GM23248 (cell line): ENCODE results near the gene LCP2. TPM values are rescaled to one million over a fixed set of nuclear protein-coding genes. Genes with fewer than 3 reads are reported as not detected.

Source experiments
- DNase-seq: peaks from one replicate; pipeline ENCODE4 v3.0.0-alpha.2; 2015
- H2AFZ ChIP-seq: fragments of 200-600 bp; sonication (generic); 2 replicates; pipeline ENCODE4 v1.6.1; 2016; ENCODE audit warnings: antibody characterized with exemption
- H3F3A ChIP-seq: fragments of 200-600 bp; sonication (generic); 2 replicates; pipeline ENCODE4 v1.6.1; 2016; ENCODE audit warnings: mild to moderate bottlenecking, antibody characterized with exemption, mixed run types; ENCODE audit not compliant: insufficient read depth
- H3K27ac ChIP-seq: fragments of 200-600 bp; sonication (generic); 2 replicates; pipeline ENCODE4 v1.5.1; 2016; ENCODE audit warnings: mild to moderate bottlenecking
- H3K27me3 ChIP-seq: fragments of 200-600 bp; sonication (generic); replicated peaks from 2 replicates; pipeline ENCODE4 v1.6.1; 2016; ENCODE audit warnings: mild to moderate bottlenecking; ENCODE audit not compliant: insufficient read depth
- H3K36me3 ChIP-seq: fragments of 200-600 bp; sonication (generic); 2 replicates; pipeline ENCODE4 v1.6.1; 2016; ENCODE audit warnings: low read depth, mild to moderate bottlenecking
- H3K4me1 ChIP-seq: fragments of 200-600 bp; sonication (generic); 2 replicates; pipeline ENCODE4 v1.6.1; 2016; ENCODE audit warnings: mild to moderate bottlenecking; ENCODE audit not compliant: insufficient read depth
- H3K4me2 ChIP-seq: fragments of 200-600 bp; sonication (generic); one replicate; pipeline ENCODE4 v1.6.1; 2016; ENCODE audit warnings: mild to moderate bottlenecking; ENCODE audit not compliant: unreplicated experiment
- H3K4me3 ChIP-seq: fragments of 200-600 bp; sonication (generic); 2 replicates; pipeline ENCODE4 v1.5.1; 2016; ENCODE audit warnings: mild to moderate bottlenecking
- H3K79me2 ChIP-seq: fragments of 200-600 bp; sonication (generic); 2 replicates; pipeline ENCODE4 v1.6.1; 2016; ENCODE audit warnings: mild to moderate bottlenecking; ENCODE audit not compliant: insufficient read depth
- H3K9ac ChIP-seq: fragments of 200-600 bp; sonication (generic); 2 replicates; pipeline ENCODE4 v1.6.1; 2016; ENCODE audit warnings: mild to moderate bottlenecking
- H3K9me2 ChIP-seq: fragments of 200-600 bp; sonication (generic); 2 replicates; pipeline ENCODE4 v1.6.1; 2016; ENCODE audit warnings: mixed run types, mild to moderate bottlenecking, moderate library complexity; ENCODE audit not compliant: insufficient read depth
- H3K9me3 ChIP-seq: fragments of 200-600 bp; sonication (generic); one replicate; pipeline ENCODE4 v1.6.1; 2017; ENCODE audit warnings: low read depth
- H4K20me1 ChIP-seq: fragments of 200-600 bp; sonication (generic); 2 replicates; pipeline ENCODE4 v1.6.0; 2016; ENCODE audit not compliant: insufficient read depth
- EZH2 ChIP-seq: fragments of 200-600 bp; sonication (generic); IDR thresholded peaks from 2 replicates; pipeline ENCODE4 v1.6.1; 2018; ENCODE audit warnings: antibody characterized with exemption, mild to moderate bottlenecking; ENCODE audit not compliant: insufficient read depth, poor library complexity, severe bottlenecking
- EZH2phosphoT487 ChIP-seq: fragments of 200-600 bp; sonication (generic); IDR thresholded peaks from 2 replicates; pipeline ENCODE4 v1.6.1; 2018; ENCODE audit warnings: antibody characterized with exemption, moderate library complexity, mild to moderate bottlenecking, low read depth; ENCODE audit not compliant: insufficient read depth
- WGBS, 2 experiments: methylation state at CpG; one replicate each; pipeline ENCODE4 v1.1.6; 2015 to 2017; ENCODE audit warnings: low lambda C conversion rate in 2 of 2, low coverage in 1 of 2; ENCODE audit errors: missing lambda C conversion rate in 2 of 2; 5-methylcytosine and 5-hydroxymethylcytosine counted together
- in situ Hi-C: fragments of 300-500 bp; cut with MboI; formaldehyde crosslinking; loops from 2 replicates; pipeline ENCODE4 v1.15.0; 2020
- polyA plus RNA-seq: library from polyadenylated mRNA; unstranded; fragments of >200 nt; fragmentation: Nextera tagmentation; extraction: Ambion mirVana; gene quantifications from 2 replicates; pipeline ENCODE4 v1.2.1, GENCODE V29; 2016
- total RNA-seq: library from RNA; depleted of rRNA; stranded (reverse); fragments of >200 nt; shearing (Covaris generic); gene quantifications from 2 replicates; pipeline ENCODE4 v1.2.3, GENCODE V29; 2014

Gene LCP2
- total and polyA plus RNA-seq, 2 experiments from 2014 or later, result not detected

DNA sequence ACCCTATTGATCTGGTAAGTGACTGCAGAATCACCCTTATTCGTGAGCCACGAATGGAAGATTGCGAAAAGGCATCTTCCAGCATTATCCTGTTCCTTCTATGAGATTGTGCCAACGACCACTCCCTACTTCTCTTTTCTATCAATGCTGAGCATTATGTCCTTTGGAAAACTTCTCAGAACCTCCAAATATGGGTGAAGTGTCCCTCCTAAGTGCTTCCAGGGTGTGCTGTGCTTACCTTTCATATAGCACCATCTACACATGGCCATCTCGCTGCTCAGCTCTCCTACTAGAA lies 14.7 kb upstream of the LCP2 start:
- no peaks in the 10 kb centered on the region for H3F3A ChIP-seq
- no peak overlapping the region for H2AFZ ChIP-seq
- 46 to 58% methylated on average over 5 of the region's 5 CpGs for WGBS, 2 experiments
- H3K4me2 ChIP-seq, result no peak overlapping the region
- no peaks in the 10 kb centered on the region for H3K36me3 ChIP-seq
- TF ChIP-seq EZH2phosphoT487 (no peak), EZH2 (no peak)
- H4K20me1 ChIP-seq, result no peaks in the 10 kb centered on the region
- H3K9ac ChIP-seq, result no peak overlapping the region
- in situ Hi-C loops, result no loop called here
- H3K4me1 ChIP-seq, result no peaks in the 10 kb centered on the region
- H3K27me3 ChIP-seq, result peaks cover 28% of the 10 kb centered on the region
- no peaks in the 10 kb centered on the region for H3K79me2 ChIP-seq
- no peak overlapping the region for H3K27ac ChIP-seq
- DNase-seq, result no peak
- H3K4me3 ChIP-seq, result no peak overlapping the region
- H3K9me2 ChIP-seq, result no peaks in the 10 kb centered on the region
- H3K9me3 ChIP-seq, result no peaks in the 10 kb centered on the region

DNA sequence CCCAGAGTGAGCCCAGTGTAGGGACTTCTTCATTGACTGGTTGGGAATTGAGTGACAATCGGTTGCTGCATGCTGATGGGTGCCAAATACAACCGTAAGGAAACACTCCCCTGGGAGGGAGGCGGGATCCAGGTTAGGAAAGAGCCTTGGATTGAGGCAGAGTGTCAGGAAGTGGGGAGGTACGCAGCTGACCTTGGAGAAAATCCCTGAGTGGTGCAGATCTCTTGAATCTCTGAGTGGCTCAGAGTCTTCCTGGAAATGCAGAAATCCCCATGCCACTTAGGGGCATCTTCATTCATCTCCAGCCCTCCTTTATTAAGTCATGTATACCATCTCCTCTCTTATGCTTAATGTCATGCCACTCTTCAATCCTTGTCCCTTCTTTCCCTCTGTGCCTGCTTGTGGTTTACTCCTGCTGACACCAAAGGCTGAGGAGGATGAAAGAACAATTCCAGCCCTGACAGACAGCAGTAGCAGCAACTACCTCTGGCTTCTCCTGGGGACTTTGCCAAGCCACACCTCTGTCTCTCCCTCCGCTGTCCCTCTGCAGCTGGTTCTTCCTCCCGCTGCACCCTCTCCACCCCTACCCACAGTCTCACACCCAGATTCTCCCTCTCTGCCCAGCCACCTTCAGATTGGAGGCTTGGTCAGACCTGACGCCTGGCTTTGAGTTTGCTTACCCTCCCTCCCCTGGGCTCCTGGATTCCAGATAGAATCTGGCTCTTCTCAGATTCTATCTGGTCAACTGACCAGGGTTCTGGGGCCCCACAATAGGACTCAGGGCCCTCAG lies 14.1 kb upstream of the LCP2 start:
- no peaks in the 10 kb centered on the region for H3F3A ChIP-seq
- no peak for TF ChIP-seq EZH2
- TF ChIP-seq EZH2phosphoT487, result no peak
- no peak overlapping the region for H3K9ac ChIP-seq
- no peaks in the 10 kb centered on the region for H3K79me2 ChIP-seq
- H2AFZ ChIP-seq, result no peak overlapping the region
- no peaks in the 10 kb centered on the region for H3K9me3 ChIP-seq
- no peaks in the 10 kb centered on the region for H3K36me3 ChIP-seq
- H3K4me1 ChIP-seq, result no peaks in the 10 kb centered on the region
- H4K20me1 ChIP-seq, result no peaks in the 10 kb centered on the region
- 62 to 77% methylated on average over 6 to 7 of the region's 7 CpGs for WGBS, 2 experiments
- H3K27me3 ChIP-seq, result peaks cover 28% of the 10 kb centered on the region
- in situ Hi-C loops, result no loop called here
- H3K9me2 ChIP-seq, result no peaks in the 10 kb centered on the region
- H3K4me2 ChIP-seq, result no peak overlapping the region
- DNase-seq, result no peak
- H3K27ac ChIP-seq, result no peak overlapping the region
- no peak overlapping the region for H3K4me3 ChIP-seq

DNA sequence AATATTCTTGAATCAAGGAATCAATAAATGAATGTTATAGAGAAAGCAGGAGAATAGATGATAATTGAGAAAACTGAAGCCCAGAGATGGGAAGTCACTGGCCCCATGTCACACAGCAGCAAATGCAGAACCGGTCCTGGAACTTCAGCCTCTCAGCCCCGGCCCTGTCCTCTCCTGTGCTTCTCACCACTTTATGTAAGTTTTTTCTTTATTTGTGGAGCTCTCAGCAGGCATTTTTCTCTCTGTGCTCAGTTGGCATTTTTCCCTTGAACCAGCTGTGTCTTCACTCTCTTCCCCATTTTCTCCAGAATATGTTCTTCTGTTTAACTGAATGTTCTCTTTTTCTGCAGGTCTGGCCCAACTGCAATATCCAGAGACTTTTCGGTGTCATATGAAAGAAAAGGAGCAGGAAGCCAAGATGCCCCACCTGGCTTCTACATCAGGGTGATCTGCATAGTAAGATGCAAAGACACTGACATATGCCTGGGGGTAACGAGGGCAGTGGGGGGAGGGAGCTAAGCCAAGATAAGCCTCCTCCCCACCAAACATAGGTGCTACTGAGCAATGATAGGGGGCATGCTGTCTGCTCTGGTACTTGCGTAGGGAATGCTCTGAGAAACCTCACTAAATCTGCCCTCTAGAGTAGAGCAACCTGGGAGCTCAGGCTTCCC lies 12.8 kb upstream of the LCP2 start:
- H3K9me3 ChIP-seq, result no peaks in the 10 kb centered on the region
- DNase-seq, result no peak
- H4K20me1 ChIP-seq, result no peaks in the 10 kb centered on the region
- no peaks in the 10 kb centered on the region for H3K36me3 ChIP-seq
- 48 to 55% methylated on average over 5 of the region's 5 CpGs for WGBS, 2 experiments
- H3K27ac ChIP-seq, result no peak overlapping the region
- no peak for TF ChIP-seq EZH2
- no peak for TF ChIP-seq EZH2phosphoT487
- in situ Hi-C loops, result no loop called here
- H3K4me3 ChIP-seq, result no peak overlapping the region
- H2AFZ ChIP-seq, result no peak overlapping the region
- H3K9ac ChIP-seq, result no peak overlapping the region
- peaks cover 5% of the 10 kb centered on the region for H3K4me1 ChIP-seq
- H3K9me2 ChIP-seq, result no peaks in the 10 kb centered on the region
- no peaks in the 10 kb centered on the region for H3K79me2 ChIP-seq
- no peak overlapping the region for H3K4me2 ChIP-seq
- H3K27me3 ChIP-seq, result peaks cover 27% of the 10 kb centered on the region
- 0 out of 2 replicates have a peak, but pooled peaks cover 4% of the 10 kb centered on the region for H3F3A ChIP-seq

DNA sequence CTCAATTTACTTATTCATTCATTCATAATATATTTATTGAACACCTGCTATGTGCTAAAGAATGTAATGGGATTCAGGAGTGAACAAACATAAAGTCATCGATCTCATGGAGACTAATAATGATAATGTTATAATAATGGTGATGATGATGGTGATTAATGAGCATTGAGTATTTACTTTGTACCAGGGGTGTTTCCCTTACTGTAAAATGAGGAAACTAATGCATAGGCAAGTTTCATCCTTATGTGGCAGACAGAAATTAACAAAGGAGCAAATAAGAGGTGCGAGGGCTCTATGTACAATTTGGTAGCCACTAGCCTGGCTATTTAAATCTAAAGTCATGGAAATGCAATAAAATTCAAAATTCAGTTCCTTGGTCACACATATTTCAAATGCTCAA lies 11.1 kb upstream of the LCP2 start:
- peaks cover 16% of the 10 kb centered on the region; the same call in 1 of the 2 replicates for H3K27me3 ChIP-seq
- no peaks in the 10 kb centered on the region for H3K79me2 ChIP-seq
- in situ Hi-C loops, result no loop called here
- no peaks in the 10 kb centered on the region for H3K36me3 ChIP-seq
- 68 to 75% methylated on average over 2 of the region's 2 CpGs for WGBS, 2 experiments
- no peak overlapping the region for H3K4me3 ChIP-seq
- no peak overlapping the region for H3K4me2 ChIP-seq
- H3K9ac ChIP-seq, result no peak overlapping the region
- no peaks in the 10 kb centered on the region for H3K9me3 ChIP-seq
- no peak overlapping the region for H2AFZ ChIP-seq
- H3F3A ChIP-seq, result 0 out of 2 replicates have a peak, but pooled peaks cover 4% of the 10 kb centered on the region
- TF ChIP-seq EZH2phosphoT487 (no peak), EZH2 (no peak)
- H4K20me1 ChIP-seq, result no peaks in the 10 kb centered on the region
- peaks cover 5% of the 10 kb centered on the region for H3K4me1 ChIP-seq
- no peak overlapping the region for H3K27ac ChIP-seq
- DNase-seq, result no peak
- H3K9me2 ChIP-seq, result no peaks in the 10 kb centered on the region
